Upper lobe of left lung (tissue), 6 donors: Measurements from ENCODE around the gene CAT. TPM values are rescaled to one million over a fixed set of nuclear protein-coding genes. Genes with fewer than 3 reads are reported as not detected.

Experiments
- ATAC-seq, 2 donors: fragments of 200-7000 bp; cut with Tn5 transposase; one replicate each; pipeline ENCODE4 v1.9.1; 2022; ENCODE audit warnings: mild to moderate bottlenecking in 2 of 2, moderate library complexity in 2 of 2; ENCODE audit not compliant: low FRiP score in 2 of 2
- DNase-seq, 2 donors: peaks; one replicate each; pipeline ENCODE4 v3.0.0-alpha.2; 2019 to 2020
- H3K27ac ChIP-seq, 4 donors: fragments of 200-600 bp; sonication (generic); one replicate each; pipeline ENCODE4 v1.5.1; 2016 to 2019
- H3K27me3 ChIP-seq, 4 donors: fragments of 200-600 bp; sonication (generic); one replicate each; pipeline ENCODE4 v1.5.1; 2017 to 2019
- H3K36me3 ChIP-seq, 4 donors: fragments of 200-600 bp; sonication (generic); one replicate each; pipeline ENCODE4 v1.5.1; 2016 to 2019
- H3K4me1 ChIP-seq, 4 donors: fragments of 200-600 bp; sonication (generic); one replicate each; pipeline ENCODE4 v1.5.1; 2018 to 2019
- H3K4me3 ChIP-seq, 4 donors: fragments of 200-600 bp; sonication (generic); one replicate each; pipeline ENCODE4 v1.5.1; 2017 to 2019; ENCODE audit warnings: mild to moderate bottlenecking in 2 of 4, moderate library complexity in 1 of 4
- H3K9me3 ChIP-seq, 4 donors: fragments of 200-600 bp; sonication (generic); one replicate each; pipeline ENCODE4 v1.5.1; 2018 to 2019
- EP300 ChIP-seq, 4 donors: sonication (generic); formaldehyde crosslinking; IDR thresholded peaks; one replicate each; pipeline ENCODE4 v1.5.1; 2017; ENCODE audit warnings: antibody characterized with exemption in 4 of 4, control low read depth in 2 of 4
- POLR2A ChIP-seq, 4 donors: fragments of 450-650 bp; IDR thresholded peaks; one replicate each; pipeline ENCODE4 v1.5.1; 2016 to 2017; ENCODE audit warnings: antibody characterized with exemption in 4 of 4, mild to moderate bottlenecking in 2 of 4
- POLR2AphosphoS5 ChIP-seq, 2 donors: sonication (generic); formaldehyde crosslinking; IDR thresholded peaks; one replicate each; pipeline ENCODE4 v1.5.1; 2017; ENCODE audit warnings: antibody characterized with exemption in 2 of 2
- WGBS, 2 donors: methylation state at CpG; one replicate each; pipeline ENCODE4 v1.1.5; 2017 to 2018; 5-methylcytosine and 5-hydroxymethylcytosine counted together
- total RNA-seq, 6 donors: library from RNA; depleted of rRNA in 4 of 6; stranded (reverse); fragments of >200 nt in 4 of 6; gene quantifications; one replicate each; pipeline versions ENCODE4 v1.1.0 to v1.2.1, GENCODE V29; 2016 to 2021
- TF ChIP-seq, protein P1 (sequence below), 6 experiments: fragments of 450-650 bp in 4 of 6; fragments of 200-600 bp in 2 of 6; sonication (generic) in 2 of 6; IDR thresholded peaks; one replicate each; pipeline ENCODE4 v1.5.1; 2016 to 2019; ENCODE audit warnings: antibody characterized with exemption in 6 of 6
- donor health status: DM: no; HTN: no; CAD: no; lungs with moderate emphysema.
- donor health status: DM: no; HTN: yes; CAD: no; lungs with severe emphysema.

The CAT gene
- 100 to 1,000 TPM; 133 to 380 (median 185) TPM for total RNA-seq

DNA sequence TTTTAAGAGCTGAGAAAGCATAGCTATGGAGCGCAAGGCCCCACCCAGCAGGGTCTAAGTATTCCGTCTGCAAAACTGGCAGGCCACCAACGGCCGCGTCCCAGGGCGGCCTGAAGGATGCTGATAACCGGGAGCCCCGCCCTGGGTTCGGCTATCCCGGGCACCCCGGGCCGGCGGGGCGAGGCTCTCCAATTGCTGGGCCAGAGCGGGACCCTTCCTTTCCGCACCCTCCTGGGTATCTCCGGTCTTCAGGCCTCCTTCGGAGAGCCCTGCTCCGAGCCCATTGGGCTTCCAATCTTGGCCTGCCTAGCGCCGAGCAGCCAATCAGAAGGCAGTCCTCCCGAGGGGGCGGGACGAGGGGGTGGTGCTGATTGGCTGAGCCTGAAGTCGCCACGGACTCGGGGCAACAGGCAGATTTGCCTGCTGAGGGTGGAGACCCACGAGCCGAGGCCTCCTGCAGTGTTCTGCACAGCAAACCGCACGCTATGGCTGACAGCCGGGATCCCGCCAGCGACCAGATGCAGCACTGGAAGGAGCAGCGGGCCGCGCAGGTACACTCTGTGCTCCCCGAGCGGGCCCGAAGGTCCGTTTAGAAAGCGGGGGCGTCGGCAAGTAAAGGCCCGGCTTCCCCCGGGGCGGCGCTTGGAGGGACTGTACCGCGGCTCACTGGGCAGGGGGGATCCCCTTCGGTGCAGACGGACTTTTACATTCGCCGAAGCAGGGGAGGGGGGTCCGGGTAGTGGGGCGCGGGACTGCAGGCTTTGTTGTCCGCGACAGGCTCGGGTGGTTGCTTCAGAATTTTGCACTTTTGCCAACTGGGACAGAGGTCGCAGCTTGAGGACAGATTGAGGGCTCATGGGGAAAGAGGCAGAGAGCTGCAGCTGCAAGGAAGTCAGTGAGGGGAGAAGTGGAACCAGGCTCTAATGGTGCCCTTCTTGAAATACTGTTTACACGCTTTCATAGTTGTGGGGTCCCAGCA is at the start of gene CAT:
Gene CAT, plus strand, starts transcription at position 406 of the 979 bp plus-strand sequence. Its CDS starts 80 bp downstream, at position 486.
- DNase-seq (peak; percentile 97 to 98), ATAC-seq (peak; percentile 99)
- Histone ChIP-seq H3K27me3 (no peaks in the 10 kb centered on the region), H3K9me3 (no peaks in the 10 kb centered on the region), H3K4me1 (peaks cover 28 to 53% (median 43%) of the 10 kb centered on the region in 4 donors), H3K4me3 (peak within 1 kb of the TSS; percentile 48 to 87 (median 70)), H3K27ac (peak within 1 kb of the TSS; percentile 93 to 97 (median 95)), H3K36me3 (peaks cover 0 to 6% (median 0%) of the 10 kb centered on the region in 4 donors)
- TF ChIP-seq POLR2AphosphoS5 (IDR thresholded peaks at IDR 0.05) (peak; percentile 82 to 88), EP300 (IDR thresholded peaks at IDR 0.05) (no peak), POLR2A (IDR thresholded peaks at IDR 0.05) (peak; percentile 54 to 96 (median 92))
- TF ChIP-seq, protein P1, sequence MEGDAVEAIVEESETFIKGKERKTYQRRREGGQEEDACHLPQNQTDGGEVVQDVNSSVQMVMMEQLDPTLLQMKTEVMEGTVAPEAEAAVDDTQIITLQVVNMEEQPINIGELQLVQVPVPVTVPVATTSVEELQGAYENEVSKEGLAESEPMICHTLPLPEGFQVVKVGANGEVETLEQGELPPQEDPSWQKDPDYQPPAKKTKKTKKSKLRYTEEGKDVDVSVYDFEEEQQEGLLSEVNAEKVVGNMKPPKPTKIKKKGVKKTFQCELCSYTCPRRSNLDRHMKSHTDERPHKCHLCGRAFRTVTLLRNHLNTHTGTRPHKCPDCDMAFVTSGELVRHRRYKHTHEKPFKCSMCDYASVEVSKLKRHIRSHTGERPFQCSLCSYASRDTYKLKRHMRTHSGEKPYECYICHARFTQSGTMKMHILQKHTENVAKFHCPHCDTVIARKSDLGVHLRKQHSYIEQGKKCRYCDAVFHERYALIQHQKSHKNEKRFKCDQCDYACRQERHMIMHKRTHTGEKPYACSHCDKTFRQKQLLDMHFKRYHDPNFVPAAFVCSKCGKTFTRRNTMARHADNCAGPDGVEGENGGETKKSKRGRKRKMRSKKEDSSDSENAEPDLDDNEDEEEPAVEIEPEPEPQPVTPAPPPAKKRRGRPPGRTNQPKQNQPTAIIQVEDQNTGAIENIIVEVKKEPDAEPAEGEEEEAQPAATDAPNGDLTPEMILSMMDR (IDR thresholded peaks at IDR 0.05) = no peak
- WGBS, 2 donors = 0 to 5% methylated on average over 14 to 53 of the region's 62 CpGs

GRCh38 chr11:34394771-34395300 is 43.9 kb upstream of the CAT start:
- Histone ChIP-seq H3K27me3 (no peaks in the 10 kb centered on the region), H3K9me3 (peaks cover 0 to 12% (median 9%) of the 10 kb centered on the region in 4 donors), H3K36me3 (no peaks in the 10 kb centered on the region), H3K27ac (no peak overlapping the region), H3K4me3 (no peak overlapping the region), H3K4me1 (no peaks in the 10 kb centered on the region)
- no peak for ATAC-seq
- DNase-seq = no peak
- TF ChIP-seq, protein P1 (IDR thresholded peaks at IDR 0.05) = no peak
- TF ChIP-seq POLR2AphosphoS5 (IDR thresholded peaks at IDR 0.05) (no peak), POLR2A (IDR thresholded peaks at IDR 0.05) (no peak), EP300 (IDR thresholded peaks at IDR 0.05) (no peak)
- WGBS, 2 donors = 82 to 89% methylated on average over 5 to 6 of the region's 6 CpGs

- Histone ChIP-seq H3K27ac (no peak overlapping the region), H3K36me3 (no peaks in the 10 kb centered on the region), H3K4me1 (no peaks in the 10 kb centered on the region), H3K4me3 (no peak overlapping the region), H3K9me3 (peaks cover 0 to 12% (median 9%) of the 10 kb centered on the region in 4 donors), H3K27me3 (no peaks in the 10 kb centered on the region)
- TF ChIP-seq, protein P1 (IDR thresholded peaks at IDR 0.05) = no peak
- no peak for TF ChIP-seq POLR2AphosphoS5 (IDR thresholded peaks at IDR 0.05)
- no peak for TF ChIP-seq POLR2A (IDR thresholded peaks at IDR 0.05)
- TF ChIP-seq EP300 (IDR thresholded peaks at IDR 0.05) = no peak
- ATAC-seq (no peak), DNase-seq (no peak)
- WGBS, 2 donors = 82 to 83% methylated on average over 1 of the region's 1 CpG
Measured at GRCh38 chr11:34395916-34396550, 42.7 kb upstream of the CAT start.

DNA sequence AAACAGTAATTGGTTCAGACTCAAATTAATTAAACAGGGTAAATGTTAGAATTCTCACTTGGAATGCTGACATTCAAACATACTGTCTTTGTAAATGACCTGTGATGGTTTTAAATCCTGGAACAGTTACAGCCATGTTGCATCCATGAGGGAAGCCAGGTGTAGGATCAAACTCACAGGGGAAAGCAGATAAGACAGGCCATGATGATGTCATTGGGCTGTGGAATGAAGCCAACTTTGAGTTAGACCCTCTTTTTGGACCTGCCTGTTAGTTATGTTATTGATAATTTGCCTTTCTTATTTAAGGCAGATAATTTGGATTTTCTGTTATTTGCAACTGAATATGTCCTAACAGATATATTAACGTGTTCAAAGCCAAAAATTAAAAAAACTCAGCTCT is 41.6 kb upstream of the CAT start:
- ATAC-seq (no peak), DNase-seq (no peak)
- TF ChIP-seq, protein P1 (IDR thresholded peaks at IDR 0.05) = no peak
- no peak for TF ChIP-seq EP300 (IDR thresholded peaks at IDR 0.05)
- no peak for TF ChIP-seq POLR2AphosphoS5 (IDR thresholded peaks at IDR 0.05)
- TF ChIP-seq POLR2A (IDR thresholded peaks at IDR 0.05) = no peak
- no peaks in the 10 kb centered on the region for H3K27me3 ChIP-seq
- H3K9me3 ChIP-seq = peaks cover 0 to 12% (median 9%) of the 10 kb centered on the region in 4 donors
- no peak overlapping the region for H3K4me3 ChIP-seq
- H3K27ac ChIP-seq = no peak overlapping the region
- H3K36me3 ChIP-seq = no peaks in the 10 kb centered on the region
- 82 to 88% methylated on average over 1 of the region's 1 CpG for WGBS, 2 donors
- no peaks in the 10 kb centered on the region for H3K4me1 ChIP-seq
